HCT116 (cell line): ENCODE measurements around the gene CLCN1. TPM values are rescaled to one million over a fixed set of nuclear protein-coding genes. Genes with fewer than 3 reads are reported as not detected.

Experiments
- ATAC-seq: fragments of 200-7000 bp; cut with Tn5 transposase; 2 replicates; pipeline ENCODE4 v1.9.1; 2020; ENCODE audit warnings: mild to moderate bottlenecking, moderate library complexity
- BruUV-seq: library from RNA; stranded (reverse); fragments of 400-500 nt; replicated peaks from 2 replicates; lab custom pipeline; 2021; lab: Mats Ljungman, UMichigan
- CTCF ChIA-PET: fragments of 300-600 bp; sonication (Branson Sonifier 250); formaldehyde crosslinking; loops from one replicate; lab custom pipeline; 2021; ENCODE audit warnings: antibody characterized with exemption; lab: Charles Lee
- POLR2A ChIA-PET: fragments of 300-600, 350-600 bp; sonication (Branson Sonifier 250); formaldehyde crosslinking; loops from one replicate; lab custom pipeline; 2021; ENCODE audit warnings: antibody characterized with exemption; lab: Charles Lee
- RAD21 ChIA-PET, 2 experiments: fragments of 300-600 bp; sonication (Branson Sonifier 250); formaldehyde crosslinking; loops; one replicate each; lab custom pipeline; 2023; ENCODE audit warnings: low total read pairs in 2 of 2; ENCODE audit not compliant: uncharacterized antibody in 2 of 2, unreplicated experiment in 2 of 2, low non-redundant PET in 1 of 2; lab: Charles Lee
- DNase-seq: peaks from one replicate; pipeline ENCODE4 v3.0.0-alpha.2; 2010; ENCODE audit warnings: low read depth, low spot score
- H2AFZ ChIP-seq: fragments of 200-600 bp; shearing (Covaris generic), sonication (generic); 2 replicates; pipeline ENCODE4 v1.6.1; 2017; ENCODE audit warnings: low read depth, mixed run types, mixed read lengths, antibody characterized with exemption, low read length; ENCODE audit not compliant: poor library complexity, severe bottlenecking
- H3K27ac ChIP-seq: 2 replicates; pipeline ENCODE4 v1.5.1; 2012; ENCODE audit warnings: low read depth, low read length
- H3K27me3 ChIP-seq: fragments of 200-600 bp; sonication (generic); 2 replicates; pipeline ENCODE4 v1.6.1; 2016; ENCODE audit warnings: mixed run types, low read length, mixed read lengths; ENCODE audit not compliant: insufficient read depth
- H3K36me3 ChIP-seq, 2 experiments: fragments of 200-500 bp in 1 of 2; fragments of 200-600 bp in 1 of 2; sonication (Bioruptor generic) in 1 of 2; sonication (generic) in 1 of 2; 2 replicates each; pipeline versions ENCODE4 v1.5.1 to v1.6.1; 2014 to 2016; ENCODE audit warnings: low read length in 2 of 2, inconsistent platforms in 1 of 2, mixed read lengths in 1 of 2, mixed run types in 1 of 2; ENCODE audit not compliant: insufficient read depth in 2 of 2, control insufficient read depth in 1 of 2
- H3K4me1 ChIP-seq, 2 experiments: fragments of 200-600 bp in 1 of 2; sonication (generic) in 1 of 2; 2 replicates each; pipeline versions ENCODE4 v1.5.1 to v1.6.1; 2012 to 2017; ENCODE audit warnings: low read length in 2 of 2, inconsistent platforms in 1 of 2, mild to moderate bottlenecking in 1 of 2, mixed read lengths in 1 of 2, mixed run types in 1 of 2, moderate library complexity in 1 of 2; ENCODE audit not compliant: insufficient read depth in 2 of 2, control insufficient read depth in 1 of 2
- H3K4me2 ChIP-seq: fragments of 200-600 bp; sonication (generic); 2 replicates; pipeline ENCODE4 v1.6.1; 2017; ENCODE audit warnings: mixed run types, low read length, mixed read lengths
- H3K4me3 ChIP-seq, 2 experiments: fragments of 200-600 bp in 1 of 2; sonication (generic) in 1 of 2; replicated peaks in 1 of 2; 2 replicates each; pipeline ENCODE4 v1.5.1; 2011 to 2016; ENCODE audit warnings: low read length in 2 of 2, control low read depth in 1 of 2, low read depth in 1 of 2, mild to moderate bottlenecking in 1 of 2, mixed read lengths in 1 of 2, mixed run types in 1 of 2
- H3K79me2 ChIP-seq: fragments of 200-600 bp; sonication (generic); 2 replicates; pipeline ENCODE4 v1.6.1; 2017; ENCODE audit warnings: mild to moderate bottlenecking, mixed run types, low read length, moderate library complexity, mixed read lengths; ENCODE audit not compliant: insufficient read depth
- H3K9ac ChIP-seq: fragments of 200-600 bp; sonication (generic); 2 replicates; pipeline ENCODE4 v1.6.1; 2016; ENCODE audit warnings: low read length, mixed read lengths
- H3K9me2 ChIP-seq: fragments of 200-600 bp; sonication (generic), shearing (Covaris generic); 2 replicates; pipeline ENCODE4 v1.6.1; 2017; ENCODE audit warnings: mixed run types, mild to moderate bottlenecking, moderate library complexity; ENCODE audit not compliant: insufficient read depth
- H3K9me3 ChIP-seq, 2 experiments: fragments of 200-500 bp in 1 of 2; fragments of 200-600 bp in 1 of 2; sonication (Bioruptor generic) in 1 of 2; sonication (generic) in 1 of 2; 2 replicates each; pipeline ENCODE4 v1.6.1; 2014 to 2017; ENCODE audit warnings: low read length in 2 of 2, mixed read lengths in 2 of 2, inconsistent platforms in 1 of 2, low read depth in 1 of 2, mild to moderate bottlenecking in 1 of 2, mixed run types in 1 of 2, moderate library complexity in 1 of 2; ENCODE audit not compliant: control insufficient read depth in 1 of 2, insufficient read depth in 1 of 2
- H4K20me1 ChIP-seq: fragments of 200-600 bp; sonication (generic), shearing (Covaris generic); 2 replicates; pipeline ENCODE4 v1.6.1; 2017; ENCODE audit warnings: mixed run types, mild to moderate bottlenecking, moderate library complexity; ENCODE audit not compliant: insufficient read depth
- CEBPB ChIP-seq: IDR thresholded peaks from 2 replicates; pipeline ENCODE4 v1.6.1; 2012; ENCODE audit warnings: low read depth
- EGR1 ChIP-seq: IDR thresholded peaks from 2 replicates; pipeline ENCODE4 v1.6.1; 2012; ENCODE audit warnings: low read depth
- ELF1 ChIP-seq: IDR thresholded peaks from 2 replicates; pipeline ENCODE4 v1.6.1; 2012; ENCODE audit warnings: low read depth, borderline replicate concordance
- EZH2phosphoT487 ChIP-seq: fragments of 200-600 bp; IDR thresholded peaks from 2 replicates; pipeline ENCODE4 v1.6.1; 2018; ENCODE audit warnings: antibody characterized with exemption, borderline replicate concordance
- JUND ChIP-seq: IDR thresholded peaks from 2 replicates; pipeline ENCODE4 v1.6.1; 2012
- POLR2A ChIP-seq: IDR thresholded peaks from 2 replicates; pipeline ENCODE4 v1.7.0; 2011; ENCODE audit warnings: borderline replicate concordance; ENCODE audit not compliant: insufficient read depth, insufficient read length; ENCODE audit errors: extremely low read depth
- RAD21 ChIP-seq: IDR thresholded peaks from 2 replicates; pipeline ENCODE4 v1.6.1; 2012; ENCODE audit warnings: low read depth, mild to moderate bottlenecking
- SP1 ChIP-seq: IDR thresholded peaks from 2 replicates; pipeline ENCODE4 v1.6.1; 2012; ENCODE audit warnings: low read depth
- SRF ChIP-seq: IDR thresholded peaks from 2 replicates; pipeline ENCODE4 v1.6.1; 2012; ENCODE audit warnings: low read depth
- YY1 ChIP-seq: IDR thresholded peaks from 2 replicates; pipeline ENCODE4 v1.6.1; 2011; ENCODE audit warnings: low read length, low read depth, moderate library complexity, mild to moderate bottlenecking; ENCODE audit not compliant: insufficient replicate concordance; ENCODE audit errors: extremely low read depth
- ZFX ChIP-seq: fragments of 450-650 bp; IDR thresholded peaks from 2 replicates; pipeline ENCODE4 v1.6.1; 2017
- ZNF274 ChIP-seq: fragments of 200-500 bp; sonication (Bioruptor generic); IDR thresholded peaks from 2 replicates; pipeline ENCODE4 v1.6.1; 2014; ENCODE audit warnings: mild to moderate bottlenecking, low read depth, low read length, inconsistent platforms
- intact Hi-C: fragments of 100-400 bp; cut with micrococcal nuclease; formaldehyde crosslinking; loops from 2 replicates; pipeline ENCODE4 v1.10.0; 2022
- total RNA-seq: library from RNA; stranded (reverse); gene quantifications from one replicate; pipeline ENCODE4 v1.2.1, GENCODE V29; 2021; ENCODE audit not compliant: unreplicated experiment
- TF ChIP-seq, protein P1 (sequence below): IDR thresholded peaks from 2 replicates; pipeline ENCODE4 v1.6.1; 2012
- TF ChIP-seq, protein P2 (sequence below): IDR thresholded peaks from 2 replicates; pipeline ENCODE4 v1.6.1; 2012; ENCODE audit warnings: low read depth
- TF ChIP-seq, protein P3 (sequence below): IDR thresholded peaks from 2 replicates; pipeline ENCODE4 v1.6.1; 2011; ENCODE audit warnings: mild to moderate bottlenecking, low read length, moderate library complexity; ENCODE audit not compliant: insufficient replicate concordance; ENCODE audit errors: extremely low read depth

Gene CLCN1
- total RNA-seq, 1 experiment from 2014 or later = 0.47 TPM

DNA sequence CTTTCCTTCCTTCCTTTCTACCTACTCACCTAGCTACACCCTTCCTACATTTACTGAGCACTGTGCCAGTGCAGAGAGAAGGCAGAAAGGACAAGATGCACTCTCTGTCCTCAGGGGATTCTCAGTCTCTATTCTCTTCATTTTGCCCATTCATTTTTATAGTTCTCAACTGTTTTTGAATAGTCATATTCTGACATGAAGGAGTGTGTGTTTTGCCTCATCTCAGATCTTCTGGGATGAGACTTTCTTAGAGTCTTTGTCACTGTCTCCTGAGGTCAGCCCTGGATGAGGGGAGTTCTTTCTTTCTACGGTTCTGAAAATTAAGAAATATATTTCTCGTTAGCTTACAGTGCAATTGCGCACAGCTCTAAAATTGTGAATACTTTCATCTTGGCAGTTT is 21.3 kb downstream of the CLCN1 start:
- intact Hi-C loops = no loop called here
- Histone ChIP-seq H3K4me2 (no peak overlapping the region), H3K4me3 (no peak overlapping the region), H3K9me2 (no peaks in the 10 kb centered on the region), H2AFZ (no peak overlapping the region), H3K36me3 (no peaks in the 10 kb centered on the region), H3K27me3 (0 out of 2 replicates have a peak, but pooled peaks cover 6% of the 10 kb centered on the region), H3K27ac (no peak overlapping the region), H3K9ac (no peak overlapping the region), H3K4me1 (peaks cover 0 to 8% of the 10 kb centered on the region in 2 experiments; a peak in 2 of 4 replicates), H4K20me1 (no peaks in the 10 kb centered on the region), H3K9me3 (no peaks in the 10 kb centered on the region)
- no TSS peak for BruUV-seq
- no peak for DNase-seq
- ChIA-PET CTCF (interaction anchor here (1.7 kb wide), 1 partner anchor 8 kb away, joined by 14 read pairs; no protein-coding TSS in a partner anchor), RAD21 (no interaction called here), POLR2A (no interaction called here)
- no peak for ATAC-seq
- TF ChIP-seq ZNF274 (no peak), CEBPB (no peak), ELF1 (no peak), YY1 (no peak), EGR1 (no peak), ZFX (no peak), SRF (no peak), JUND (no peak), RAD21 (no peak)
- TF ChIP-seq, protein P1, sequence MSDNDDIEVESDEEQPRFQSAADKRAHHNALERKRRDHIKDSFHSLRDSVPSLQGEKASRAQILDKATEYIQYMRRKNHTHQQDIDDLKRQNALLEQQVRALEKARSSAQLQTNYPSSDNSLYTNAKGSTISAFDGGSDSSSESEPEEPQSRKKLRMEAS = no peak
- TF ChIP-seq, all 23 proteins: peak for 0
- H3K79me2 ChIP-seq = no peaks in the 10 kb centered on the region

DNA sequence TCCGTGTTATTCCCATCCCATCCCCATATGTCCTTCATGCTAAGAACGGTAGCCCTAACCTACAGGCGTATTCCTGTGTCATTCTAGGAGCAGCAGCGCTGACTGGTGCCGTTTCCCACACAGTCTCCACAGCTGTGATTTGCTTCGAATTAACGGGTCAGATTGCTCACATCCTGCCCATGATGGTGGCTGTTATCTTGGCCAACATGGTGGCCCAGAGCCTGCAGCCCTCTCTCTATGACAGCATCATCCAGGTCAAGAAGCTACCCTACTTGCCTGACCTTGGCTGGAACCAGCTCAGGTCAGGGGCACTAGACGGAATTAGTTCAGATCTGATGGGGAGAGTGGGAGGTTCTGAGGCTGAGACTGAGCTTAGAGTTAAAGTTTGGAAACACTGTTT is 25.9 kb downstream of the CLCN1 start:
- intact Hi-C loops = no loop called here
- BruUV-seq = no TSS peak
- no peak overlapping the region for H3K9ac ChIP-seq
- H3K4me3 ChIP-seq = no peak overlapping the region
- H3K9me3 ChIP-seq = no peaks in the 10 kb centered on the region
- peaks cover 4 to 14% of the 10 kb centered on the region in 2 experiments; a peak in 3 of 4 replicates for H3K4me1 ChIP-seq
- H3K36me3 ChIP-seq = no peaks in the 10 kb centered on the region
- no peaks in the 10 kb centered on the region for H4K20me1 ChIP-seq
- ATAC-seq (no peak), DNase-seq (no peak)
- no peaks in the 10 kb centered on the region for H3K9me2 ChIP-seq
- H2AFZ ChIP-seq = no peak overlapping the region
- no peak overlapping the region for H3K4me2 ChIP-seq
- ChIA-PET RAD21 (no interaction called here), CTCF (no interaction called here), POLR2A (no interaction called here)
- no peaks in the 10 kb centered on the region for H3K79me2 ChIP-seq
- H3K27me3 ChIP-seq = 0 out of 2 replicates have a peak, but pooled peaks cover 6% of the 10 kb centered on the region
- no peak overlapping the region for H3K27ac ChIP-seq
- TF ChIP-seq, protein P1 = no peak
- no peak for TF ChIP-seq ZFX
- TF ChIP-seq, protein P2, sequence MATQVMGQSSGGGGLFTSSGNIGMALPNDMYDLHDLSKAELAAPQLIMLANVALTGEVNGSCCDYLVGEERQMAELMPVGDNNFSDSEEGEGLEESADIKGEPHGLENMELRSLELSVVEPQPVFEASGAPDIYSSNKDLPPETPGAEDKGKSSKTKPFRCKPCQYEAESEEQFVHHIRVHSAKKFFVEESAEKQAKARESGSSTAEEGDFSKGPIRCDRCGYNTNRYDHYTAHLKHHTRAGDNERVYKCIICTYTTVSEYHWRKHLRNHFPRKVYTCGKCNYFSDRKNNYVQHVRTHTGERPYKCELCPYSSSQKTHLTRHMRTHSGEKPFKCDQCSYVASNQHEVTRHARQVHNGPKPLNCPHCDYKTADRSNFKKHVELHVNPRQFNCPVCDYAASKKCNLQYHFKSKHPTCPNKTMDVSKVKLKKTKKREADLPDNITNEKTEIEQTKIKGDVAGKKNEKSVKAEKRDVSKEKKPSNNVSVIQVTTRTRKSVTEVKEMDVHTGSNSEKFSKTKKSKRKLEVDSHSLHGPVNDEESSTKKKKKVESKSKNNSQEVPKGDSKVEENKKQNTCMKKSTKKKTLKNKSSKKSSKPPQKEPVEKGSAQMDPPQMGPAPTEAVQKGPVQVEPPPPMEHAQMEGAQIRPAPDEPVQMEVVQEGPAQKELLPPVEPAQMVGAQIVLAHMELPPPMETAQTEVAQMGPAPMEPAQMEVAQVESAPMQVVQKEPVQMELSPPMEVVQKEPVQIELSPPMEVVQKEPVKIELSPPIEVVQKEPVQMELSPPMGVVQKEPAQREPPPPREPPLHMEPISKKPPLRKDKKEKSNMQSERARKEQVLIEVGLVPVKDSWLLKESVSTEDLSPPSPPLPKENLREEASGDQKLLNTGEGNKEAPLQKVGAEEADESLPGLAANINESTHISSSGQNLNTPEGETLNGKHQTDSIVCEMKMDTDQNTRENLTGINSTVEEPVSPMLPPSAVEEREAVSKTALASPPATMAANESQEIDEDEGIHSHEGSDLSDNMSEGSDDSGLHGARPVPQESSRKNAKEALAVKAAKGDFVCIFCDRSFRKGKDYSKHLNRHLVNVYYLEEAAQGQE = no peak
- no peak for TF ChIP-seq CEBPB
- TF ChIP-seq, protein P3, sequence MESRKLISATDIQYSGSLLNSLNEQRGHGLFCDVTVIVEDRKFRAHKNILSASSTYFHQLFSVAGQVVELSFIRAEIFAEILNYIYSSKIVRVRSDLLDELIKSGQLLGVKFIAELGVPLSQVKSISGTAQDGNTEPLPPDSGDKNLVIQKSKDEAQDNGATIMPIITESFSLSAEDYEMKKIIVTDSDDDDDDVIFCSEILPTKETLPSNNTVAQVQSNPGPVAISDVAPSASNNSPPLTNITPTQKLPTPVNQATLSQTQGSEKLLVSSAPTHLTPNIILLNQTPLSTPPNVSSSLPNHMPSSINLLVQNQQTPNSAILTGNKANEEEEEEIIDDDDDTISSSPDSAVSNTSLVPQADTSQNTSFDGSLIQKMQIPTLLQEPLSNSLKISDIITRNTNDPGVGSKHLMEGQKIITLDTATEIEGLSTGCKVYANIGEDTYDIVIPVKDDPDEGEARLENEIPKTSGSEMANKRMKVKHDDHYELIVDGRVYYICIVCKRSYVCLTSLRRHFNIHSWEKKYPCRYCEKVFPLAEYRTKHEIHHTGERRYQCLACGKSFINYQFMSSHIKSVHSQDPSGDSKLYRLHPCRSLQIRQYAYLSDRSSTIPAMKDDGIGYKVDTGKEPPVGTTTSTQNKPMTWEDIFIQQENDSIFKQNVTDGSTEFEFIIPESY = no peak
- TF ChIP-seq SRF = no peak
- no peak for TF ChIP-seq ELF1
- TF ChIP-seq ZNF274 = no peak
- TF ChIP-seq SP1 = no peak
- TF ChIP-seq YY1 = no peak
- no peak for TF ChIP-seq EZH2phosphoT487
- TF ChIP-seq POLR2A = no peak
- TF ChIP-seq RAD21 = no peak
